ENCODE results near the gene CAMK2D.

DNA sequence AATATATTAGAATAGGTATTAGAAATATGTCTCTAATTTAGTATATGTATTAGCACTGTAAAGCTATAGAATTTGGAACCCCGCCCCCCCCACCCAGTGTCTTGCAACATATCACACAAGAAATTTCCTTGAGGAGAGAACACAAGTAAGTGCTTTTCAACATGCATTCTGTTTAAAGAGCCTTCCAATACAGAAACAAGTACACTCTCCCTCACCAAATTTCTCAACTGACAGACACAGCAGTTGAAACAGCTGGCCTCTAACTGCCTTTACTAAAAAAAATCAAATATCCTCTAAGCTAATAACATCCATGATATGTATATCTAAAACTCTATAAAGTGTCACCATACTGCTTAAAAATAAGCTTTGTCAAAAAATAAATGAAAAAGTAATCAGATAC lies 12.4 kb downstream of the CAMK2D start:
- TF ChIP-seq POLR2A (IDR thresholded peaks at IDR 0.05; ENCODE audit: low read length): no peak
- TF ChIP-seq GATA1 (IDR thresholded peaks at IDR 0.05; ENCODE audit: low read depth, low read length): no peak

Measured in erythroblast (primary cell).